ENCODE measurements around the gene ANKRD66. TPM values are rescaled to one million over a fixed set of nuclear protein-coding genes. Genes with fewer than 3 reads are reported as not detected.

Gene ANKRD66
- total and polyA plus RNA-seq, 2 of the 4 experiments (the other 2 are of a cell fraction): not detected

DNA sequence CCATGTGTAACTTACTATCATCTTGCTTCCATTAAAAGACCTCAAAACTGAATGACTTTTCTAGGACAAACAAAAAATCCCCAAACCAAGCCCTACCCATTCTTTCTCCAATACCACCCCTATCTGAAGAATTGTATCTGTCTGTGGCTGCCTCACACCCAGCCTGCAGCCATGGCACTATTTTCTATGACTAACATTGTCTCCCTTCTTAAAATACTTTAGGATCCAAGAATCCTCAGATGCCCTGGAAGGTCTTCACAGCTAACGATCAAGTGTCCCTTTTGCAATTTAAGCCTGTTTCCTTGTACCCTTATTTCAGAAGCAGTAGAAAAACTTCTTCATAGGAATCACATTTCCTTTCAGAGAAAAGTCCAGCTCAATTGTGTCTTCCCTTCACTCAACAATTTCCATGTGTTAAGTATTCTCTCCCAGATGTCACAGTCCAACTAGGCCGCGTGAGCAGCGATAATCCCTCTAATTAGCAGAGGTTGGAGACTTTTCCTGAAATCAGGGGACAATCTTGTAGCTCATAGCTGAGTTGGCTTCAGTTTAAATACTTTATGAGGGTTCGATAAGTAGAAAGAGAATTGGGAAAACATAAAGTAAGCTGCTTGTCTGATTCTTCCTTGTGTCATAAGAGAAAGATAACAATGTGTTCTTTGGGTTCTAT lies 41.3 kb downstream of the ANKRD66 start:
- Histone ChIP-seq H4K8ac (ENCODE audit: low read depth in 2 of 2, low read length in 2 of 2) (no peak overlapping the region), H2BK20ac (ENCODE audit: low read depth, low read length) (no peak overlapping the region), H3K27ac (ENCODE audit: insufficient read depth, low read length) (no peak overlapping the region), H3K18ac (ENCODE audit: low read depth, low read length) (no peak overlapping the region), H3K23ac (ENCODE audit: low read depth, low read length) (no peak overlapping the region), H3K79me1 (ENCODE audit: low read depth in 1 of 2, low read length in 2 of 2) (no peaks in the 10 kb centered on the region), H3K9me3 (ENCODE audit: control insufficient read depth, insufficient read depth, low read length) (no peaks in the 10 kb centered on the region), H3K9me1 (ENCODE audit: insufficient read depth, low read length) (no peaks in the 10 kb centered on the region), H3K14ac (replicated peaks; ENCODE audit: low read depth, low read length) (no peak overlapping the region), H2BK120ac (ENCODE audit: low read depth, low read length) (no peak overlapping the region), H3K4me2 (ENCODE audit: low read depth, low read length) (no peak overlapping the region), H4K91ac (ENCODE audit: insufficient read depth, low read depth, low read length) (no peak overlapping the region), H4K20me1 (ENCODE audit: insufficient read depth, low read length) (no peaks in the 10 kb centered on the region), H3K36me3 (ENCODE audit: control insufficient read depth, insufficient read depth, low read length) (no peaks in the 10 kb centered on the region), H3K27me3 (ENCODE audit: control insufficient read depth, insufficient read depth, low read length) (no peaks in the 10 kb centered on the region), H2BK15ac (ENCODE audit: low read depth, low read length) (no peak overlapping the region), H3K4ac (ENCODE audit: low read depth, low read length) (no peak overlapping the region), H3K4me1 (ENCODE audit: control insufficient read depth, insufficient read depth, low read length) (no peaks in the 10 kb centered on the region), H2AK5ac (ENCODE audit: low read depth, low read length) (no peak overlapping the region), H3K4me3 (ENCODE audit: insufficient read depth, low read depth, low read length) (no peak overlapping the region), H3K9ac (ENCODE audit: low read depth, low read length) (no peak overlapping the region), H4K5ac (ENCODE audit: low read depth, low read length) (no peak overlapping the region), H2AK9ac (replicated peaks; ENCODE audit: low read depth, low read length, poor library complexity) (no peak overlapping the region), H2BK5ac (ENCODE audit: low read depth, low read length, poor library complexity, severe bottlenecking) (no peak overlapping the region), H3K56ac (ENCODE audit: extremely low read depth, insufficient read depth, low read length) (no peak overlapping the region), H2AFZ (replicated peaks; ENCODE audit: low read length, poor library complexity) (no peak overlapping the region)
- POLR2A ChIA-PET (ENCODE audit: unreplicated experiment): no interaction called here
- intact Hi-C loops (cut with micrococcal nuclease) (loop anchor here (10.0 kb wide), 1 partner anchor 563 kb away; no protein-coding TSS in a partner anchor), in situ Hi-C loops (cut with MboI; ENCODE audit: low sequenced_read_pairs) (loop anchor here (25.0 kb wide), 1 partner anchor 376 kb away; no protein-coding TSS in a partner anchor), dilution Hi-C loops (cut with HindIII; ENCODE audit: low sequenced_read_pairs, unreplicated experiment) (no loop called here)
- CTCF ChIA-PET: no interaction called here
- no TSS peak for BruUV-seq (replicated peaks)
- WGBS, 2 experiments (ENCODE audit: extremely low coverage in 2 of 2, insufficient read length in 1 of 2): no CpG with 5 or more reads among the region's 5 CpGs
- TF ChIP-seq RAD21 (IDR thresholded peaks at IDR 0.05; ENCODE audit: low read length): no peak
- no peak for TF ChIP-seq CEBPB (IDR thresholded peaks at IDR 0.05; ENCODE audit: low read depth, low read length)
- TF ChIP-seq, protein P1, sequence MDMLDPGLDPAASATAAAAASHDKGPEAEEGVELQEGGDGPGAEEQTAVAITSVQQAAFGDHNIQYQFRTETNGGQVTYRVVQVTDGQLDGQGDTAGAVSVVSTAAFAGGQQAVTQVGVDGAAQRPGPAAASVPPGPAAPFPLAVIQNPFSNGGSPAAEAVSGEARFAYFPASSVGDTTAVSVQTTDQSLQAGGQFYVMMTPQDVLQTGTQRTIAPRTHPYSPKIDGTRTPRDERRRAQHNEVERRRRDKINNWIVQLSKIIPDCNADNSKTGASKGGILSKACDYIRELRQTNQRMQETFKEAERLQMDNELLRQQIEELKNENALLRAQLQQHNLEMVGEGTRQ (IDR thresholded peaks at IDR 0.05; ENCODE audit: low read depth, low read length): no peak
- no peak for TF ChIP-seq BHLHE40 (IDR thresholded peaks at IDR 0.05; ENCODE audit: low read depth, low read length)
- TF ChIP-seq MAZ (IDR thresholded peaks at IDR 0.05; ENCODE audit: borderline replicate concordance, low read depth, low read length): no peak
- no peak for TF ChIP-seq MXI1 (IDR thresholded peaks at IDR 0.05; ENCODE audit: borderline replicate concordance, low read depth, low read length)
- TF ChIP-seq NFE2L2 (IDR thresholded peaks at IDR 0.05; ENCODE audit: low read depth, low read length): no peak
- no peak for TF ChIP-seq RCOR1 (IDR thresholded peaks at IDR 0.05; ENCODE audit: insufficient replicate concordance, low read length)
- TF ChIP-seq, protein P2, sequence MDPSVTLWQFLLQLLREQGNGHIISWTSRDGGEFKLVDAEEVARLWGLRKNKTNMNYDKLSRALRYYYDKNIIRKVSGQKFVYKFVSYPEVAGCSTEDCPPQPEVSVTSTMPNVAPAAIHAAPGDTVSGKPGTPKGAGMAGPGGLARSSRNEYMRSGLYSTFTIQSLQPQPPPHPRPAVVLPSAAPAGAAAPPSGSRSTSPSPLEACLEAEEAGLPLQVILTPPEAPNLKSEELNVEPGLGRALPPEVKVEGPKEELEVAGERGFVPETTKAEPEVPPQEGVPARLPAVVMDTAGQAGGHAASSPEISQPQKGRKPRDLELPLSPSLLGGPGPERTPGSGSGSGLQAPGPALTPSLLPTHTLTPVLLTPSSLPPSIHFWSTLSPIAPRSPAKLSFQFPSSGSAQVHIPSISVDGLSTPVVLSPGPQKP (IDR thresholded peaks at IDR 0.05; ENCODE audit: borderline replicate concordance, low read depth, low read length): no peak
- TF ChIP-seq MAFK (IDR thresholded peaks at IDR 0.05; ENCODE audit: low read depth, low read length): no peak
- TF ChIP-seq POLR2A (IDR thresholded peaks at IDR 0.05; ENCODE audit: low read depth, low read length): no peak
- TF ChIP-seq SMC3 (IDR thresholded peaks at IDR 0.05; ENCODE audit: low read depth, low read length): no peak
- TF ChIP-seq, protein P3, sequence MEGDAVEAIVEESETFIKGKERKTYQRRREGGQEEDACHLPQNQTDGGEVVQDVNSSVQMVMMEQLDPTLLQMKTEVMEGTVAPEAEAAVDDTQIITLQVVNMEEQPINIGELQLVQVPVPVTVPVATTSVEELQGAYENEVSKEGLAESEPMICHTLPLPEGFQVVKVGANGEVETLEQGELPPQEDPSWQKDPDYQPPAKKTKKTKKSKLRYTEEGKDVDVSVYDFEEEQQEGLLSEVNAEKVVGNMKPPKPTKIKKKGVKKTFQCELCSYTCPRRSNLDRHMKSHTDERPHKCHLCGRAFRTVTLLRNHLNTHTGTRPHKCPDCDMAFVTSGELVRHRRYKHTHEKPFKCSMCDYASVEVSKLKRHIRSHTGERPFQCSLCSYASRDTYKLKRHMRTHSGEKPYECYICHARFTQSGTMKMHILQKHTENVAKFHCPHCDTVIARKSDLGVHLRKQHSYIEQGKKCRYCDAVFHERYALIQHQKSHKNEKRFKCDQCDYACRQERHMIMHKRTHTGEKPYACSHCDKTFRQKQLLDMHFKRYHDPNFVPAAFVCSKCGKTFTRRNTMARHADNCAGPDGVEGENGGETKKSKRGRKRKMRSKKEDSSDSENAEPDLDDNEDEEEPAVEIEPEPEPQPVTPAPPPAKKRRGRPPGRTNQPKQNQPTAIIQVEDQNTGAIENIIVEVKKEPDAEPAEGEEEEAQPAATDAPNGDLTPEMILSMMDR (conservative IDR thresholded peaks at IDR 0.05; ENCODE audit: low read depth, low read length): no peak
- TF ChIP-seq FOS (IDR thresholded peaks at IDR 0.05; ENCODE audit: low read depth, low read length): no peak
- no peak for TF ChIP-seq CHD1 (IDR thresholded peaks at IDR 0.05; ENCODE audit: low read depth, low read length)
- no peak for TF ChIP-seq RFX5 (IDR thresholded peaks at IDR 0.05; ENCODE audit: low read depth, low read length)
- DNase-seq (no peak), ATAC-seq (ENCODE audit: low read depth) (no peak)
